Right lobe of liver (tissue), 6 donors: ENCODE data around the gene CHMP2B. TPM values are rescaled to one million over a fixed set of nuclear protein-coding genes. Genes with fewer than 3 reads are reported as not detected.

Source experiments
- ATAC-seq, 4 donors: fragments of 200-7000 bp; cut with Tn5 transposase; one replicate each; pipeline ENCODE4 v1.9.1; 2020; ENCODE audit warnings: mild to moderate bottlenecking in 4 of 4, moderate library complexity in 4 of 4
- DNase-seq, 3 donors: peaks; one replicate each; pipeline ENCODE4 v3.0.0-alpha.2; 2020
- H3K27ac ChIP-seq, 3 donors: fragments of 200-600 bp; one replicate each; pipeline ENCODE4 v1.8.0; 2022
- H3K27me3 ChIP-seq, 2 donors: fragments of 200-600 bp; one replicate each; pipeline ENCODE4 v1.8.0; 2022
- H3K36me3 ChIP-seq, 4 donors: fragments of 200-600 bp; sonication (generic) in 1 of 4; one replicate each; pipeline versions ENCODE4 v1.5.1 to v1.8.0; 2017 to 2022; ENCODE audit warnings: control low read depth in 1 of 4
- H3K4me1 ChIP-seq, 4 donors: fragments of 200-600 bp; sonication (generic) in 1 of 4; one replicate each; pipeline versions ENCODE4 v1.5.1 to v1.8.0; 2017 to 2022; ENCODE audit warnings: control low read depth in 1 of 4
- H3K4me3 ChIP-seq, 3 donors: fragments of 200-600 bp; one replicate each; pipeline ENCODE4 v1.8.0; 2022
- H3K9me3 ChIP-seq, 4 donors: fragments of 200-600 bp; sonication (generic) in 1 of 4; one replicate each; pipeline versions ENCODE4 v1.5.1 to v1.8.0; 2017 to 2022; ENCODE audit warnings: control low read depth in 1 of 4
- CTCF ChIP-seq, 4 donors: fragments of 200-600 bp in 3 of 4; fragments of 450-650 bp in 1 of 4; IDR thresholded peaks; one replicate each; pipeline versions ENCODE4 v1.5.1 to v1.8.0; 2016 to 2022; ENCODE audit warnings: antibody characterized with exemption in 4 of 4, mild to moderate bottlenecking in 2 of 4
- POLR2A ChIP-seq: fragments of 450-650 bp; IDR thresholded peaks from one replicate; pipeline ENCODE4 v1.6.1; 2017; ENCODE audit warnings: antibody characterized with exemption, mild to moderate bottlenecking
- WGBS: methylation state at CpG from one replicate; pipeline ENCODE4 v1.1.6; 2018; ENCODE audit warnings: low coverage, low lambda C conversion rate; ENCODE audit not compliant: insufficient coverage; ENCODE audit errors: missing lambda C conversion rate; 5-methylcytosine and 5-hydroxymethylcytosine counted together
- intact Hi-C, 2 donors: fragments of 100-400 bp; cut with DNase I; formaldehyde crosslinking; loops; one replicate each; pipeline versions ENCODE4 v1.11.2 to v1.14.1; 2022
- total RNA-seq, 6 experiments: library from RNA; depleted of rRNA in 2 of 6; stranded (reverse); fragments of >200 nt in 2 of 6; fragmentation: NEBNext Ultra II Directional in 3 of 6; extraction: Animal tissue kit (Norgen Biotek cat#: 25700) in 3 of 6; gene quantifications; one replicate each; pipeline versions ENCODE4 v1.1.0 to v1.2.4, GENCODE V29; 2016 to 2023
- donor health status: DM: no; HTN: yes; CAD: no.
- donor health status: DM: no; HTN: no; CAD: no.
- donor health status: DM: no; HTN: no; CAD: no.
- donor health status: DM: no; HTN: yes; CAD: no.
- donor health status: DM: no; HTN: yes; CAD: no.

CHMP2B gene
- total RNA-seq, 6 experiments from 2014 or later: 16.9 to 34.8 (median 21.3) TPM

- H3K36me3 ChIP-seq: peaks cover 0 to 25% (median 9%) of the 10 kb centered on the region in 4 donors
- H3K27me3 ChIP-seq: no peaks in the 10 kb centered on the region
- no peak overlapping the region for H3K4me3 ChIP-seq
- H3K4me1 ChIP-seq: no peaks in the 10 kb centered on the region
- DNase-seq (no peak), ATAC-seq (no peak)
- intact Hi-C loops: no loop called here
- TF ChIP-seq CTCF (IDR thresholded peaks at IDR 0.05) (no peak), POLR2A (no peak)
- 93% methylated on average over 1 of the region's 1 CpG for WGBS
- H3K27ac ChIP-seq: no peak overlapping the region
- no peaks in the 10 kb centered on the region for H3K9me3 ChIP-seq
These were observed 21.7 kb downstream of the CHMP2B start for GRCh38 chr3:87248831-87249230.

- no peaks in the 10 kb centered on the region for H3K9me3 ChIP-seq
- no peak overlapping the region for H3K4me3 ChIP-seq
- WGBS: 100% methylated on average over 1 of the region's 1 CpG
- H3K27me3 ChIP-seq: no peaks in the 10 kb centered on the region
- no peaks in the 10 kb centered on the region for H3K4me1 ChIP-seq
- DNase-seq (no peak), ATAC-seq (no peak)
- no peak overlapping the region for H3K27ac ChIP-seq
- H3K36me3 ChIP-seq: peaks cover 0 to 25% (median 9%) of the 10 kb centered on the region in 4 donors
- intact Hi-C loops: no loop called here
- TF ChIP-seq CTCF (IDR thresholded peaks at IDR 0.05) (no peak), POLR2A (no peak)
These were observed 22.9 kb downstream of the CHMP2B start for GRCh38 chr3:87250009-87250408.

GRCh38 chr3:87260270-87260669 is 33.2 kb downstream of the CHMP2B start:
- intact Hi-C loops: no loop called here
- DNase-seq (no peak), ATAC-seq (peak; percentile 69 to 86 (median 80))
- Histone ChIP-seq H3K27me3 (no peaks in the 10 kb centered on the region), H3K36me3 (no peaks in the 10 kb centered on the region), H3K9me3 (no peaks in the 10 kb centered on the region), H3K4me1 (peaks cover 0 to 5% (median 0%) of the 10 kb centered on the region in 4 donors), H3K4me3 (no peak overlapping the region), H3K27ac (no peak overlapping the region)
- TF ChIP-seq POLR2A: no peak
- peak; percentile 55 to 78 (median 71) for TF ChIP-seq CTCF (IDR thresholded peaks at IDR 0.05)
- WGBS: 27% methylated on average over 4 of the region's 4 CpGs

- intact Hi-C loops: no loop called here
- TF ChIP-seq POLR2A: no peak
- TF ChIP-seq CTCF (IDR thresholded peaks at IDR 0.05): no peak
- WGBS: 33% methylated on average over 2 of the region's 2 CpGs
These were observed 34.8 kb downstream of the CHMP2B start for GRCh38 chr3:87261925-87262324.

More at GRCh38 chr3:87261925-87262324, 34.8 kb downstream of the CHMP2B start:
- Histone ChIP-seq H3K27me3 (no peaks in the 10 kb centered on the region), H3K9me3 (no peaks in the 10 kb centered on the region), H3K27ac (no peak overlapping the region), H3K4me1 (peaks cover 0 to 5% (median 0%) of the 10 kb centered on the region in 4 donors), H3K4me3 (no peak overlapping the region), H3K36me3 (no peaks in the 10 kb centered on the region)
- peak in 2 of 4 donors; percentile 43 to 48 for ATAC-seq
- DNase-seq: no peak
